Activated naive CD8-positive, alpha-beta T cell treated with anti-CD3 and anti-CD28 coated beads, Interleukin-2, amount 10 ng/mL, durations not matched to agents 7 days and 5 days (primary cell): ENCODE data around the gene PTH2R. TPM values are rescaled to one million over a fixed set of nuclear protein-coding genes. Genes with fewer than 3 reads are reported as not detected.
"Not testable (repeated sequence)": the region's sequence is repeated elsewhere in the genome, so short reads cannot be mapped to it uniquely, and the experiment has no call there.

Experiments used
- ATAC-seq: fragments of 150-1000 bp; cut with Tn5 transposase; one replicate; pipeline ENCODE4 v1.10.0; 2021; ENCODE audit warnings: low read depth, moderate library complexity
- POLR2A ChIA-PET: fragments of 350-600 bp; sonication (Branson Sonifier 250); formaldehyde crosslinking; loops from one replicate; lab custom pipeline; 2021; ENCODE audit warnings: antibody characterized with exemption; lab: Charles Lee
- DNase-seq: peaks from one replicate; pipeline ENCODE4 v3.0.0; 2021
- H3K27ac Mint-ChIP-seq: one replicate; pipeline ENCODE4 v1.8.0; 2022; ENCODE audit warnings: mild to moderate bottlenecking, mixed read lengths
- H3K27me3 Mint-ChIP-seq: one replicate; pipeline ENCODE4 v1.8.0; 2022; ENCODE audit warnings: mild to moderate bottlenecking, moderate library complexity, mixed read lengths
- H3K36me3 Mint-ChIP-seq: one replicate; pipeline ENCODE4 v1.8.0; 2021; ENCODE audit warnings: mild to moderate bottlenecking, mixed read lengths
- H3K4me1 Mint-ChIP-seq: one replicate; pipeline ENCODE4 v1.8.0; 2021; ENCODE audit warnings: mixed read lengths
- H3K4me3 Mint-ChIP-seq: one replicate; pipeline ENCODE4 v1.8.0; 2022; ENCODE audit warnings: mild to moderate bottlenecking, moderate library complexity, mixed read lengths
- H3K9me3 Mint-ChIP-seq: one replicate; pipeline ENCODE4 v1.8.0; 2021; ENCODE audit warnings: mixed read lengths
- total RNA-seq, 2 experiments: library from RNA; stranded (reverse); gene quantifications; one replicate each; pipeline ENCODE4 v1.2.3, GENCODE V29; 2021

Gene PTH2R
- total RNA-seq, 2 experiments from 2014 or later, result 0.11 to 0.22 TPM

DNA sequence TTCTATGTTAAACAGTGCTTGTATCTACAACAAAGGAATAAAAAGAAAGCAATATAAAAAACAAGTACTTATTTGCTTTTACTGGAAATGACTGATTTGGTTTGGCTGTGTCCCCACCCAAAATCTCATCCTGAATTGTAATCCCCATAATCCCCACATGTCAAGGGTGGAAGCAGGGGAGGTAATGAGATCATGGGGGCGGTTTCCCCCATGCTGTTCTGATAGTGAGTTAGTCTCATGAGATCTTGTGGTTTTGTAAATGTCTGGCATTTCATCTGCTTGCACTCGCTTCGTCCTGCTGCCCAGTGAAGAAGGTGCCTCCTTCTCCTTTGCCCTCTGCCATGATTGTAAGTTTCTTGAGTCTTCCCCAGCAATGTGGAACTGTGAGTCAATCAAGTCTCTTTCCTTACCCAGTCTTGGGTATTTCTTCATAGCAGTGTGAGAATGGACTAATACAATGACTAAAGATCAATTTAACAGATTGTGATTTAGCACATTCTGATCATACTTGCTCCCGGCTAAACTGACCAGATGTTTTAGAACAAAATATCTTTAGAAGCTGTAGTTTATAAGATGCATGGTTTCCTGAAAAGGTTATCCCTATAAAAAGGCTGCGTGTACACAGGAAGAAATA, 19.9 kb downstream of the PTH2R start:
- no peak overlapping the region for H3K4me3 Mint-ChIP-seq
- H3K9me3 Mint-ChIP-seq, result no peaks in the 10 kb centered on the region
- DNase-seq, result no peak
- no peaks in the 10 kb centered on the region for H3K4me1 Mint-ChIP-seq
- POLR2A ChIA-PET, result no interaction called here
- ATAC-seq, result no peak
- H3K27ac Mint-ChIP-seq, result no peak overlapping the region
- H3K36me3 Mint-ChIP-seq, result no peaks in the 10 kb centered on the region
- peaks cover 2% of the 10 kb centered on the region for H3K27me3 Mint-ChIP-seq

DNA sequence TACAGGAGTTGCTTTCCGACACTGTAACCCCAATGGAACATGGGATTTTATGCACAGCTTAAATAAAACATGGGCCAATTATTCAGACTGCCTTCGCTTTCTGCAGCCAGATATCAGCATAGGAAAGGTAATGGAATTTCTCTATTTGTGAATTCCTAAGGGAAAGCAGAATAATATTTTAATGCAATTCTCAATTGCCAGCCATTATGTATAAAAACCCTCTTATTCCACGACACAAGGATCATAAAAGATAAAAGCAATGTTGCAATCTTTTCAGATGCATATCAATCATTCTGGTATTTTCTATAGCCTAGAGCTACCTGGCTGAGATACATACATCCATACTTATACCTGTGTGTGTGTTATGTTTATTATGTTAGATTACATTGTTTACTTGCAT, 31.2 kb downstream of the PTH2R start:
- no peaks in the 10 kb centered on the region for H3K36me3 Mint-ChIP-seq
- ATAC-seq (no peak), DNase-seq (no peak)
- no peak overlapping the region for H3K27ac Mint-ChIP-seq
- H3K4me3 Mint-ChIP-seq, result no peak overlapping the region
- H3K4me1 Mint-ChIP-seq, result no peaks in the 10 kb centered on the region
- peaks cover 2% of the 10 kb centered on the region for H3K27me3 Mint-ChIP-seq
- POLR2A ChIA-PET, result no interaction called here
- no peaks in the 10 kb centered on the region for H3K9me3 Mint-ChIP-seq

DNA sequence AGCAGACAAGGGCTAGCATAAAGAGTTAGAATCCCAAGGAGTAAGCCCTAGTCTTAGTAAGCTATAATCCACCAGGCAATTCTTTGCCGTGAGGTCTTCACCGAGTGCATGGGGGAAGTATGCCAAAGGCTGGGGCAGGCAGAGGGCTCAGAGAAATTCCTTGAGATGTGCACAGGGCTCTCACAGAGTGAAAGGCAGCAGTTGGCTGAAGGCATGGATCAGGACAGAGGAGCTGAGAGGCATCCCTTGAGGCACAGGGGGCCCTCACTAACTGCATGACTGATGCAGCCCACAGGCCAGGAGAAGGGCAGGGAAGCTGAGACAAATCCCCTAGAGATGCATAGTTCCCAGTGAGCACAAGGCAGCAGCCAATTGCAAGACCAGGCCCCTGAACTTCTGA, 34.1 kb downstream of the PTH2R start:
- ATAC-seq, result no peak
- Mint-ChIP-seq H3K4me3 (no peak overlapping the region), H3K36me3 (no peaks in the 10 kb centered on the region), H3K9me3 (no peaks in the 10 kb centered on the region), H3K4me1 (no peaks in the 10 kb centered on the region), H3K27me3 (peaks cover 2% of the 10 kb centered on the region), H3K27ac (no peak overlapping the region)
- DNase-seq, result no peak
- POLR2A ChIA-PET, result no interaction called here

DNA sequence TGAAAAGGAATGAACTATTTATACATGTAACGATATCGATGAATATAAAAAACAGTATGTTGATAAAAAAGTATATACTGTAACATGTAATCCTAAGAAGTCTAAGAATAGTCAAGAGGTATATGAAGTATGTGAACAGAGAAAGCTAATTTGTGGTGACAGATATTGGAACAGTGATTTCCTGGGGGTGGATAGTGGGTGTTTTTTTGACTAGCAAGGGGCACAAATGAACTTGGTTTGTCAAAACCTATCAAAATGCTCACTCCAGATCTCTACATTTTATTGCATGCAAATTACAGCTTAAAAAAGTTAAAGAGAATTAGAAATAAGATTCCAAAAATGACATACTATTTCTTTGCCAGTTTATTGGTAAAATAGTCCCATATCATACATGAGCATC, 35.4 kb downstream of the PTH2R start:
- no peak for ATAC-seq
- no peak for DNase-seq
- Mint-ChIP-seq H3K27ac (no peak overlapping the region), H3K36me3 (no peaks in the 10 kb centered on the region), H3K4me1 (no peaks in the 10 kb centered on the region), H3K27me3 (peaks cover 2% of the 10 kb centered on the region), H3K9me3 (no peaks in the 10 kb centered on the region), H3K4me3 (no peak overlapping the region)
- POLR2A ChIA-PET, result no interaction called here

GRCh38 chr2:208447447-208447846, 40.9 kb downstream of the PTH2R start:
- DNase-seq, H3K36me3 Mint-ChIP-seq, H3K4me1 Mint-ChIP-seq, H3K9me3 Mint-ChIP-seq, H3K4me3 Mint-ChIP-seq, ATAC-seq, H3K27ac Mint-ChIP-seq, POLR2A ChIA-PET, H3K27me3 Mint-ChIP-seq: not testable (repeated sequence)

- Mint-ChIP-seq H3K4me1 (no peaks in the 10 kb centered on the region), H3K36me3 (no peaks in the 10 kb centered on the region), H3K9me3 (no peaks in the 10 kb centered on the region), H3K27me3 (peaks cover 5% of the 10 kb centered on the region), H3K27ac (no peak overlapping the region), H3K4me3 (no peak overlapping the region)
- ATAC-seq (no peak), DNase-seq (no peak)
- POLR2A ChIA-PET, result no interaction called here
Observed at GRCh38 chr2:208451061-208451460, 44.5 kb downstream of the PTH2R start.

DNA sequence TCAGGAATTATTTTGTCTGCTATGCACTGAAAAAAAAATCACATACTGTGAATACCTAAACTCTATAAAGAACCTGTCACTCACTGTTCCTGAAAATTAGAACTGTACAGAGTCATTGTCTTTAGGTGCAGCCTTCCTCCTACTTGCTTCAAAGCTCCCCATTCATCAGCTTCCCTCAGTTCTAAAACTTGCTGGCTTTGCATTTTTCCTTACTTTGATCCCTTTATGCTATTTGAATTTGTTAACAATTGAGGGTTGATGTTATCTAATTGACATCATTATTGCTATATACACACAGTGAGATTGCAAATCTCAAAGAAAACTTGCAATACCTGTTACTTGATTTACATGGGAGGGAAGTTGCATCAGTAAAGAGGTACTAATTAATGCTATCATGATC, 48.3 kb downstream of the PTH2R start:
- POLR2A ChIA-PET, result no interaction called here
- DNase-seq (no peak), ATAC-seq (no peak)
- Mint-ChIP-seq H3K27ac (no peak overlapping the region), H3K36me3 (no peaks in the 10 kb centered on the region), H3K4me3 (no peak overlapping the region), H3K27me3 (peaks cover 6% of the 10 kb centered on the region), H3K9me3 (no peaks in the 10 kb centered on the region), H3K4me1 (no peaks in the 10 kb centered on the region)

DNA sequence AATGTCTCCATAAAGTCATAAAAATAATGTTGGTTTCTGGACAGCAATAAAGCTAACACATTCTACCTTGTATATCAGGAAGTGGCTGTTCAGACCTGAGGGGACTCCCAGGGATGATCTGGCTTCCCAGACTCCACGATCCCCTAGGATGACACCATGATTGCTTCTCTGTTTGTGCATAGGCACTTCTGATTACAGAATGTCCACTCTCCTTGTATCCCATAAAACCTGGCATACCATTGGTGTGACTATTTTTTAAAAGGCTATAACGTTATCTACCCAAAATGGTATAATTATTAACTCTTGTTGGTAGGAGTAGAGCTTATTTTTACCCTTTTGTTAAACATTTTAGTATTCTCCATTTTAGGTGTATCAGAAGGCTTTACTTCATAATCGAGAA, 57.1 kb downstream of the PTH2R start:
- Mint-ChIP-seq H3K4me1 (no peaks in the 10 kb centered on the region), H3K36me3 (no peaks in the 10 kb centered on the region), H3K27ac (no peak overlapping the region), H3K27me3 (no peaks in the 10 kb centered on the region), H3K9me3 (no peaks in the 10 kb centered on the region), H3K4me3 (no peak overlapping the region)
- POLR2A ChIA-PET, result no interaction called here
- DNase-seq (no peak), ATAC-seq (no peak)

GRCh38 chr2:208464205-208464604, 57.6 kb downstream of the PTH2R start:
- DNase-seq, result no peak
- ATAC-seq, result no peak
- no peak overlapping the region for H3K27ac Mint-ChIP-seq
- no peaks in the 10 kb centered on the region for H3K27me3 Mint-ChIP-seq
- H3K4me3 Mint-ChIP-seq, result no peak overlapping the region
- POLR2A ChIA-PET, result no interaction called here
- H3K4me1 Mint-ChIP-seq, result no peaks in the 10 kb centered on the region
- no peaks in the 10 kb centered on the region for H3K9me3 Mint-ChIP-seq
- H3K36me3 Mint-ChIP-seq, result no peaks in the 10 kb centered on the region

DNA sequence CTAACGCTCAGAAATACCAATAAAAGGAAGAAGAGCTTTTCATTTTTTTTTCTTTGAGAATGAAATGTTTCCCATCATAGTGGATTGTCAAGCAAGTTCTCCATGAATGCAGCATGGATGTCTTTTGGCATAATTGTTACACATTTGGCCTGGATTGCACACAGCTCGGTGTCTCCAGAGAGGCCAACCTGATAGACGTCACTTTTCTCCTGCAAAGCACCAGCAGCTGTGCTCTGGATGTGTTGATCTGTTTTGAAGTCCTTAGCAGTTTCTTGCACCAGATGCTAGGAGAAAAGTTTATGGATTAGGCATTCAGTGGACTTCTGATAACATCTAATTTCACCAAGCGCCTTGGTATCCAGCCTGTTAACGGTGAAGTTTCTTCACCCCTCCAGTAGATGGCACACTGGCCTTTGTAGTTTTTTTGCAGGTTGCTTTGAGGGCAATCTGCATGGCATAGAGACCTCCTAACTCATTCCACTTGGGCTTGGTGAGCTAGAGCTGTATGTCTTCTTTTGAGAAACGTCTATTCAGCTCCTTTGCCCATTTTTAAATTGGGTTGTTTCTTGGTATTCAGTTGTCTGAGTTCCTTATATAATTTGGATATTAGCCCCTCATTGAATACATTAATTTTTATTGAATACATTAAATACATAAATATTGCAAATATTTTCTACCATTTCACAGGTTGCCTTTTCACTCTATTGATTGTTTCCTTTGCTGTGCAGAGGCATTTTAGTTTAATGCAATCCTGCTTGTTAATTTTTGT, 59.7 kb downstream of the PTH2R start:
- POLR2A ChIA-PET, result no interaction called here
- no peak overlapping the region for H3K4me3 Mint-ChIP-seq
- ATAC-seq, result no peak

DNA sequence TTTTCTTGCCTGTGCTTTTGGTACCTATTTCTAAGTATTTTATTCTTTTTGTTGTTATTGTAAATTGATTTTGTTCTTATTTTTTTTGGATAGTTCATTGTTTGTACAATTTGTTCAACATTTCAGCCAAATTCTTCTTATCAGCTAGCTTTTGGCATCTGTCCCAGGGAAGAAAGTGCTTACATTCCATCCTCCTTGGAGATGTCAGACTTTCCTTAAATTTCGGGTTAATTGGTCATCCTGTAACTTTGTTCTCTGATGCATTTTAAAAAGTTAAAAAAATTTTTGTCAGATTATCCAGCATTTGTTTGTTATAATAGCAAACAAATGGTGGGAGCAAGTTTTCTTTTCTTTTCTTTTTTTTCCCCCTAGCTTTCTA, 60.3 kb downstream of the PTH2R start:
- POLR2A ChIA-PET, result no interaction called here
- no peaks in the 10 kb centered on the region for H3K4me1 Mint-ChIP-seq
- no peak overlapping the region for H3K27ac Mint-ChIP-seq
- H3K27me3 Mint-ChIP-seq, result no peaks in the 10 kb centered on the region
- DNase-seq (no peak), ATAC-seq (no peak)
- H3K36me3 Mint-ChIP-seq, result no peaks in the 10 kb centered on the region
- no peak overlapping the region for H3K4me3 Mint-ChIP-seq
- H3K9me3 Mint-ChIP-seq, result no peaks in the 10 kb centered on the region

More for the DNA sequence above, 59.7 kb downstream of the PTH2R start:
- H3K4me1 Mint-ChIP-seq, result no peaks in the 10 kb centered on the region
- no peak for DNase-seq
- H3K27ac Mint-ChIP-seq, result no peak overlapping the region
- H3K36me3 Mint-ChIP-seq, result no peaks in the 10 kb centered on the region
- H3K9me3 Mint-ChIP-seq, result no peaks in the 10 kb centered on the region
- no peaks in the 10 kb centered on the region for H3K27me3 Mint-ChIP-seq

DNA sequence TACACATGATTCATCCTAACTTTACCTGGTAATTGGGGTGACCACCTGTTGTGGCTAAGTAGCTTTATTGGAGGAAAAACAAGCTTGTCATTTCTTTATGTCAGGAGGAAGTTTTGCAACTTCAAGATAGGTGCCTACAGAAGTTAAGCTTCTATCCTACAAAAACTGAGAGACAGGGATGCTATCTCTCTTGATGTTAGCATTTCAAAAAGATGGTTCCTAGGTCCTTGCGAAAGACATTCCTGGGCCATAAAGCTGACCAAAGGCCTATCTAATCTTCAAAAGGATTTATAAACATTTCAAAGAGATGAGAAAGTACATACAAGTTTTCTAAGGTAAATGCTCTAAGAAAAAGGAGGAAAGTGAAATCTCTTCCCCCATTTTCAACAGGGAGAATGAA, 61.0 kb downstream of the PTH2R start:
- no peaks in the 10 kb centered on the region for H3K4me1 Mint-ChIP-seq

DNA sequence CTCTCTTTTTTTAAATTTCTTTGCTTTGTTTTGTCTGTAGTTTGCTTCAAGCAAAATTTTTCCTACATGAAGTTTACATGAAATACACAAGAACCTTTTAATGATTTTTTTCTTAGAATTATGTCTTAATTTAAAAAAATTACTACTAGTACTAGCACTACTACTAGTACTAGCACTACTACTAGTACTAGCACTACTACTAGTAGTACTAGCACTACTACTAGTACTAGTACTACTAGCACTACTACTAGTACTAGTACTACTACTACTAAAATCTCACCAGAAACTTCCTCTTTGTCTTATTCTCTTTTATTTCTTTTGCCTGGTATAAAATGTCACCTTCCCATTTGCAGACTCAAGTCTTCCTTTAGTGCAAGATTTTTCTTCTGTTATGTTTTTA, 71.1 kb downstream of the PTH2R start:
- no peak for DNase-seq
- no peak for ATAC-seq
- no peaks in the 10 kb centered on the region for H3K4me1 Mint-ChIP-seq
- POLR2A ChIA-PET, result no interaction called here
- no peaks in the 10 kb centered on the region for H3K27me3 Mint-ChIP-seq
- H3K36me3 Mint-ChIP-seq, result no peaks in the 10 kb centered on the region
- peaks cover 1% of the 10 kb centered on the region for H3K9me3 Mint-ChIP-seq
- H3K4me3 Mint-ChIP-seq, result no peak overlapping the region
- H3K27ac Mint-ChIP-seq, result no peak overlapping the region

More for the DNA sequence above, 61.0 kb downstream of the PTH2R start:
- DNase-seq, result no peak
- Mint-ChIP-seq H3K27me3 (no peaks in the 10 kb centered on the region), H3K36me3 (no peaks in the 10 kb centered on the region), H3K4me3 (no peak overlapping the region), H3K9me3 (no peaks in the 10 kb centered on the region), H3K27ac (no peak overlapping the region)
- ATAC-seq, result no peak
- POLR2A ChIA-PET, result no interaction called here

DNA sequence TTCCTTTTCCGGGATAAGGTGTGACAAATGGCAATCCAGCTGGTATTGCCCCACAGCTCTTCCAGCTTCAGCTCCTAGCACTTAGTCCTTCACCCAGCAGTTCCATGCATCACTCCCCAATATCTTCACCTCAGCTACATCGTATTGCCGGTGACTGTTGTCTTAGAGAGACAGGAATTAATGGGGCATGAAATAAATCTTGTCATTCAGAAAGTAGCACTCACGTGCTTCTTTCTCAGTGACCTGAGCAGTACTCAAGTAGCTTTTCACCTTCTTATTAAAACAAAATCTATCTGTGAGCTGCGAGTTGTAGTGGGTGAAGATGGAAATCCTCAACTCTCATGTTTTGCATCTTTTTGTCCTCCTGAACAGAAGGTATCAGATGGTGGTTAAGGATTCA, 72.8 kb downstream of the PTH2R start:
- H3K9me3 Mint-ChIP-seq, result peaks cover 1% of the 10 kb centered on the region
- H3K4me3 Mint-ChIP-seq, result no peak overlapping the region
- no peaks in the 10 kb centered on the region for H3K4me1 Mint-ChIP-seq
- ATAC-seq (no peak), DNase-seq (no peak)
- H3K27ac Mint-ChIP-seq, result no peak overlapping the region
- POLR2A ChIA-PET, result interaction anchor here (0.6 kb wide), 1 partner anchor 20 kb away, joined by 3 read pairs; no protein-coding TSS in a partner anchor
- no peaks in the 10 kb centered on the region for H3K36me3 Mint-ChIP-seq
- no peaks in the 10 kb centered on the region for H3K27me3 Mint-ChIP-seq
